ENCODE measurements around the gene TFEC. TPM values are rescaled to one million over a fixed set of nuclear protein-coding genes. Genes with fewer than 3 reads are reported as not detected.

The TFEC gene
- total and polyA plus RNA-seq, 2 donors (not counting 3 experiments of a cell fraction or from before 2014, with no cell fraction given) = 3.6 to 7.9 TPM

- dilution Hi-C loops (cut with MboI; ENCODE audit: extremely low pct_ligation_motif_present, low sequenced_read_pairs) = no loop called here
- no peak for DNase-seq (ENCODE audit: low read depth, low spot score)
- no peaks in the 10 kb centered on the region for H3K79me2 ChIP-seq (ENCODE audit: control insufficient read depth, insufficient read depth, low read length)
- CTCF ChIA-PET = no interaction called here
- no peaks in the 10 kb centered on the region for H3K27me3 ChIP-seq (ENCODE audit: control insufficient read depth in 2 of 2, insufficient read depth in 2 of 2, low read length in 2 of 2)
- POLR2A ChIA-PET = no interaction called here
- H3K4me1 ChIP-seq (ENCODE audit: control insufficient read depth, extremely low read depth, insufficient read depth, low read length) = peaks cover 2% of the 10 kb centered on the region
- H3K36me3 ChIP-seq (ENCODE audit: control insufficient read depth in 2 of 2, extremely low read depth in 1 of 2, insufficient read depth in 2 of 2, low read length in 2 of 2) = no peaks in the 10 kb centered on the region
- H3K9me3 ChIP-seq (replicated peaks; ENCODE audit: control insufficient read depth, insufficient read depth, low read length) = no peaks in the 10 kb centered on the region
- no peak overlapping the region for H3K4me2 ChIP-seq (ENCODE audit: insufficient read depth, low read length)
- no peaks in the 10 kb centered on the region for H3K9me1 ChIP-seq (replicated peaks; ENCODE audit: control insufficient read depth, extremely low read depth, insufficient read depth, low read length)
- no peaks in the 10 kb centered on the region for H4K20me1 ChIP-seq (replicated peaks; ENCODE audit: control insufficient read depth, extremely low read depth, insufficient read depth, low read length)
- FAIRE-seq = no peak
- no peak overlapping the region for H2AFZ ChIP-seq (ENCODE audit: low read depth, low read length)
- intact Hi-C loops (cut with micrococcal nuclease) = no loop called here
- no peak overlapping the region for H3K27ac ChIP-seq (ENCODE audit: insufficient read depth, low read depth, low read length)
- BruUV-seq (replicated peaks) = no TSS peak
- H3K4me3 ChIP-seq (replicated peaks in 1 of 3; ENCODE audit: insufficient read depth in 1 of 3, low read depth in 1 of 3, low read length in 3 of 3) = no peak overlapping the region
- TF ChIP-seq POLR2A (IDR thresholded peaks at IDR 0.05; ENCODE audit: low read depth, low read length) (no peak), POLR2AphosphoS5 (IDR thresholded peaks at IDR 0.05; ENCODE audit: insufficient read depth, low read depth, low read length) (no peak), MYC (IDR thresholded peaks at IDR 0.05; ENCODE audit: low read depth, low read length) (no peak), GATA2 (IDR thresholded peaks at IDR 0.05; ENCODE audit: insufficient read depth, insufficient read length, low read depth, low read length) (no peak), FOS (IDR thresholded peaks at IDR 0.05; ENCODE audit: borderline replicate concordance, insufficient read depth, low read length) (no peak), JUN (IDR thresholded peaks at IDR 0.05; ENCODE audit: borderline replicate concordance, insufficient read depth, insufficient read length, low read depth) (no peak), EZH2 (IDR thresholded peaks at IDR 0.05; ENCODE audit: borderline replicate concordance, low read depth, low read length, severe bottlenecking) (no peak)
- TF ChIP-seq, protein P1, sequence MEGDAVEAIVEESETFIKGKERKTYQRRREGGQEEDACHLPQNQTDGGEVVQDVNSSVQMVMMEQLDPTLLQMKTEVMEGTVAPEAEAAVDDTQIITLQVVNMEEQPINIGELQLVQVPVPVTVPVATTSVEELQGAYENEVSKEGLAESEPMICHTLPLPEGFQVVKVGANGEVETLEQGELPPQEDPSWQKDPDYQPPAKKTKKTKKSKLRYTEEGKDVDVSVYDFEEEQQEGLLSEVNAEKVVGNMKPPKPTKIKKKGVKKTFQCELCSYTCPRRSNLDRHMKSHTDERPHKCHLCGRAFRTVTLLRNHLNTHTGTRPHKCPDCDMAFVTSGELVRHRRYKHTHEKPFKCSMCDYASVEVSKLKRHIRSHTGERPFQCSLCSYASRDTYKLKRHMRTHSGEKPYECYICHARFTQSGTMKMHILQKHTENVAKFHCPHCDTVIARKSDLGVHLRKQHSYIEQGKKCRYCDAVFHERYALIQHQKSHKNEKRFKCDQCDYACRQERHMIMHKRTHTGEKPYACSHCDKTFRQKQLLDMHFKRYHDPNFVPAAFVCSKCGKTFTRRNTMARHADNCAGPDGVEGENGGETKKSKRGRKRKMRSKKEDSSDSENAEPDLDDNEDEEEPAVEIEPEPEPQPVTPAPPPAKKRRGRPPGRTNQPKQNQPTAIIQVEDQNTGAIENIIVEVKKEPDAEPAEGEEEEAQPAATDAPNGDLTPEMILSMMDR (IDR thresholded peaks at IDR 0.05; ENCODE audit: extremely low read depth in 1 of 2, insufficient read depth in 1 of 2, low read depth in 1 of 2, low read length in 2 of 2) = no peak
- TF ChIP-seq, protein P2, sequence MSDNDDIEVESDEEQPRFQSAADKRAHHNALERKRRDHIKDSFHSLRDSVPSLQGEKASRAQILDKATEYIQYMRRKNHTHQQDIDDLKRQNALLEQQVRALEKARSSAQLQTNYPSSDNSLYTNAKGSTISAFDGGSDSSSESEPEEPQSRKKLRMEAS (IDR thresholded peaks at IDR 0.05; ENCODE audit: insufficient read depth, insufficient read length) = no peak
- H3K9ac ChIP-seq (replicated peaks; ENCODE audit: extremely low read depth, insufficient read depth, low read length) = no peak overlapping the region
Measured at GRCh38 chr7:115962340-115962739, 68.2 kb downstream of the TFEC start.
